Pancreas (tissue), 10 donors: Measurements from ENCODE around the gene PYCR2. TPM values are rescaled to one million over a fixed set of nuclear protein-coding genes. Genes with fewer than 3 reads are reported as not detected.

Source experiments
- ATAC-seq, 4 donors: fragments of 200-7000 bp; cut with Tn5 transposase; one replicate each; pipeline versions ENCODE4 v1.8.0 to v1.9.1; 2020; ENCODE audit warnings: mild to moderate bottlenecking in 4 of 4, moderate library complexity in 4 of 4
- DNase-seq, 6 donors: peaks; one replicate each; pipeline ENCODE4 v3.0.0-alpha.2; 2020
- FAIRE-seq: peaks from 2 replicates; lab custom pipeline; 2012; peaks lifted over from hg19 to GRCh38; lab: Jason Lieb, UNC
- H3K27ac ChIP-seq, 4 donors: fragments of 200-600 bp; sonication (generic); 1 replicate in 3 of 4; 2 replicates in 1 of 4; pipeline versions ENCODE4 v1.5.0 to v1.8.0; 2020
- H3K27me3 ChIP-seq, 4 donors: fragments of 200-600 bp; one replicate each; pipeline ENCODE4 v1.8.0; 2021
- H3K36me3 ChIP-seq, 3 donors: fragments of 200-600 bp; sonication (generic) in 1 of 3; one replicate each; pipeline versions ENCODE4 v1.5.0 to v1.8.0; 2020 to 2021
- H3K4me1 ChIP-seq, 3 donors: fragments of 200-600 bp; one replicate each; pipeline ENCODE4 v1.8.0; 2021
- H3K4me3 ChIP-seq, 4 donors: fragments of 200-600 bp; sonication (generic) in 2 of 4; one replicate each; pipeline versions ENCODE4 v1.5.0 to v1.8.0; 2020 to 2021
- H3K9me3 ChIP-seq, 4 donors: fragments of 200-600 bp; one replicate each; pipeline ENCODE4 v1.8.0; 2021
- WGBS, 2 donors: extraction: QIAGEN DNeasy Blood & Tissue Kit; methylation state at CpG; one replicate each; pipeline ENCODE4 v1.1.7; 2013; 5-methylcytosine and 5-hydroxymethylcytosine counted together
- intact Hi-C, 3 donors: fragments of 100-400 bp; cut with DNase I; formaldehyde crosslinking; loops; one replicate each; pipeline versions ENCODE4 v1.11.1 to v1.14.2; 2022
- polyA plus RNA-seq, 2 donors: library from polyadenylated mRNA; stranded (reverse); fragments of 200-250 nt; gene quantifications; one replicate each; pipeline ENCODE4 v1.2.3, GENCODE V29; 2013
- total RNA-seq, 6 donors: library from RNA; stranded (reverse); fragmentation: NEBNext Ultra II Directional in 4 of 6; extraction: Animal tissue kit (Norgen Biotek cat#: 25700) in 4 of 6; gene quantifications; one replicate each; pipeline versions ENCODE4 v1.2.1 to v1.2.4, GENCODE V29; 2021 to 2023
- TF ChIP-seq, protein P1 (sequence below), 4 donors: fragments of 200-600 bp; sonication (generic) in 3 of 4; IDR thresholded peaks; one replicate each; pipeline versions ENCODE4 v1.5.0 to v1.8.0; 2021; ENCODE audit warnings: antibody characterized with exemption in 4 of 4
- donor health status: healthy with polysubstance abuse.
- donor health status: DM: no; HTN: no; CAD: no; lungs with moderate emphysema.
- donor health status: DM: no; HTN: no; CAD: no.
- donor health status: control.
- donor health status: control.
- donor health status: Bipolar disorder and iron deficiency.
- donor health status: DM: yes; HTN: yes; CAD: no.
- donor health status: DM: no; HTN: no; CAD: no.
- donor health status: DM: no; HTN: no; CAD: no.
- donor health status: DM: yes; HTN: yes; CAD: no.

PYCR2 gene
- total and polyA plus RNA-seq, 8 donors = 21.3 to 88.9 (median 34.7) TPM

- ATAC-seq = no peak
- FAIRE-seq = no peak
- 87 to 92% methylated on average over 5 of the region's 5 CpGs for WGBS, 2 donors
Measured at GRCh38 chr1:225946803-225947202, 22.8 kb upstream of the PYCR2 start.

GRCh38 chr1:225946082-225946620 lies 22.1 kb upstream of the PYCR2 start:
- Histone ChIP-seq H3K36me3 (no peaks in the 10 kb centered on the region), H3K4me3 (no peak overlapping the region), H3K9me3 (no peaks in the 10 kb centered on the region), H3K4me1 (no peaks in the 10 kb centered on the region), H3K27ac (no peak overlapping the region), H3K27me3 (no peaks in the 10 kb centered on the region)
- DNase-seq = no peak
- FAIRE-seq = no peak
- intact Hi-C loops = no loop called here
- WGBS, 2 donors = 50 to 71% methylated on average over 4 of the region's 4 CpGs
- no peak for ATAC-seq
- TF ChIP-seq, protein P1, sequence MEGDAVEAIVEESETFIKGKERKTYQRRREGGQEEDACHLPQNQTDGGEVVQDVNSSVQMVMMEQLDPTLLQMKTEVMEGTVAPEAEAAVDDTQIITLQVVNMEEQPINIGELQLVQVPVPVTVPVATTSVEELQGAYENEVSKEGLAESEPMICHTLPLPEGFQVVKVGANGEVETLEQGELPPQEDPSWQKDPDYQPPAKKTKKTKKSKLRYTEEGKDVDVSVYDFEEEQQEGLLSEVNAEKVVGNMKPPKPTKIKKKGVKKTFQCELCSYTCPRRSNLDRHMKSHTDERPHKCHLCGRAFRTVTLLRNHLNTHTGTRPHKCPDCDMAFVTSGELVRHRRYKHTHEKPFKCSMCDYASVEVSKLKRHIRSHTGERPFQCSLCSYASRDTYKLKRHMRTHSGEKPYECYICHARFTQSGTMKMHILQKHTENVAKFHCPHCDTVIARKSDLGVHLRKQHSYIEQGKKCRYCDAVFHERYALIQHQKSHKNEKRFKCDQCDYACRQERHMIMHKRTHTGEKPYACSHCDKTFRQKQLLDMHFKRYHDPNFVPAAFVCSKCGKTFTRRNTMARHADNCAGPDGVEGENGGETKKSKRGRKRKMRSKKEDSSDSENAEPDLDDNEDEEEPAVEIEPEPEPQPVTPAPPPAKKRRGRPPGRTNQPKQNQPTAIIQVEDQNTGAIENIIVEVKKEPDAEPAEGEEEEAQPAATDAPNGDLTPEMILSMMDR (IDR thresholded peaks at IDR 0.05) = no peak

More at GRCh38 chr1:225946803-225947202, 22.8 kb upstream of the PYCR2 start:
- Histone ChIP-seq H3K9me3 (no peaks in the 10 kb centered on the region), H3K27me3 (no peaks in the 10 kb centered on the region), H3K4me1 (no peaks in the 10 kb centered on the region), H3K27ac (no peak overlapping the region), H3K4me3 (no peak overlapping the region), H3K36me3 (no peaks in the 10 kb centered on the region)
- TF ChIP-seq, protein P1 (IDR thresholded peaks at IDR 0.05) = no peak
- intact Hi-C loops = no loop called here
- no peak for DNase-seq

- 78 to 85% methylated on average over 4 of the region's 4 CpGs for WGBS, 2 donors
- intact Hi-C loops = no loop called here
- Histone ChIP-seq H3K27me3 (no peaks in the 10 kb centered on the region), H3K27ac (no peak overlapping the region), H3K4me3 (no peak overlapping the region), H3K36me3 (no peaks in the 10 kb centered on the region), H3K9me3 (no peaks in the 10 kb centered on the region), H3K4me1 (no peaks in the 10 kb centered on the region)
- FAIRE-seq (no peak), DNase-seq (no peak), ATAC-seq (no peak)
- TF ChIP-seq, protein P1 (IDR thresholded peaks at IDR 0.05) = no peak
Measured at GRCh38 chr1:225945564-225945963, 21.5 kb upstream of the PYCR2 start.

DNA sequence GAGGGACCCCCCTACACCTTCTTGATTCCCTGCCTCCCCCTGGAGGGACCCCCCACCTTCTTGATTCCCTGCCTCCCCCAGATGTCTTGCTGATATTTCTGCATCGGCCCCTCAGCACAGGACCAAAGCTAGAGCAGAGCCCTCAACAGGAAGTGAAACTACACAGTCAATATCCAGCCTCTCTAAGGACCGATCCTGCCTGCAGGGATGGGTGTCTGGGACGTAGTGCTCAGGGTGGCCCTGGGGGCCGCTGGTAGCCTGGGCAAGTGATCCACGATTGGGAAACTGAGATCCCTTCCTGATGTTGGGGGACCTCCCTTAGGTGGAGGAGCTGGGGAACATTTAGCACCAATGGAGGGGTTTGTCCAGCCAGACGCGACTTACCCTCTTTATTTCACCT lies 20.9 kb upstream of the PYCR2 start:
- DNase-seq (no peak), ATAC-seq (no peak), FAIRE-seq (no peak)
- Histone ChIP-seq H3K27ac (no peak overlapping the region), H3K4me3 (no peak overlapping the region), H3K36me3 (no peaks in the 10 kb centered on the region), H3K9me3 (no peaks in the 10 kb centered on the region), H3K27me3 (no peaks in the 10 kb centered on the region), H3K4me1 (no peaks in the 10 kb centered on the region)
- intact Hi-C loops = no loop called here
- TF ChIP-seq, protein P1 (IDR thresholded peaks at IDR 0.05) = no peak
- WGBS, 2 donors = 64 to 71% methylated on average over 7 of the region's 7 CpGs

DNA sequence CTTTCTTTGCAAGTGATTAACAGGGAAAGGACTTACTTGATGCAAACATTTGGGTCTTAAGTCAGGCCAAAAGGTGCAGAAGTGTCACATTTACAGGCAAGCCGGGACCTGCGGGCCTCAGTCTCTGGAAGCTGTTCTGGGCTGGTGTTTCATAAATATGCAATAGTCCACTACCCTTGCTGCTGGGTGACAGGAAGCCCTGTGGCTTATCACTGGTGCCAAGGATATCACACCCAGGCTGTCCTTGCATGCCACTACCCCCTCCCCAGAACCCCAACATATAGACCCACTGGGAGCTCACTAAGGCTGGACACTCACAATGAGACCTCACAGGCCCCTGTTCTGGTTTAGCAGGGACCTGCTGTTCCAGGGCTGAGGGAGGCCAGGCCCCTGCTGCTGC lies 20.3 kb upstream of the PYCR2 start:
- WGBS, 2 donors = 91 to 93% methylated on average over 2 of the region's 2 CpGs

More for the DNA sequence above, 20.3 kb upstream of the PYCR2 start:
- TF ChIP-seq, protein P1 (IDR thresholded peaks at IDR 0.05) = no peak
- H3K27ac ChIP-seq = no peak overlapping the region
- H3K4me3 ChIP-seq = no peak overlapping the region
- no peak for FAIRE-seq
- no peaks in the 10 kb centered on the region for H3K27me3 ChIP-seq
- no peaks in the 10 kb centered on the region for H3K4me1 ChIP-seq
- no peak for DNase-seq
- no peaks in the 10 kb centered on the region for H3K36me3 ChIP-seq
- ATAC-seq = no peak
- no peaks in the 10 kb centered on the region for H3K9me3 ChIP-seq
- intact Hi-C loops = no loop called here
